ENCODE data around the gene BCAS3.
"Not testable (repeated sequence)": the region's sequence is repeated elsewhere in the genome, so short reads cannot be mapped to it uniquely, and the experiment has no call there.

Gene BCAS3

GRCh38 chr17:60993497-60993896, 315.8 kb downstream of the BCAS3 start:
- H3K36me3 ChIP-seq: no peaks in the 10 kb centered on the region
- no peaks in the 10 kb centered on the region for H3K9me3 ChIP-seq
- TF ChIP-seq, protein P1, sequence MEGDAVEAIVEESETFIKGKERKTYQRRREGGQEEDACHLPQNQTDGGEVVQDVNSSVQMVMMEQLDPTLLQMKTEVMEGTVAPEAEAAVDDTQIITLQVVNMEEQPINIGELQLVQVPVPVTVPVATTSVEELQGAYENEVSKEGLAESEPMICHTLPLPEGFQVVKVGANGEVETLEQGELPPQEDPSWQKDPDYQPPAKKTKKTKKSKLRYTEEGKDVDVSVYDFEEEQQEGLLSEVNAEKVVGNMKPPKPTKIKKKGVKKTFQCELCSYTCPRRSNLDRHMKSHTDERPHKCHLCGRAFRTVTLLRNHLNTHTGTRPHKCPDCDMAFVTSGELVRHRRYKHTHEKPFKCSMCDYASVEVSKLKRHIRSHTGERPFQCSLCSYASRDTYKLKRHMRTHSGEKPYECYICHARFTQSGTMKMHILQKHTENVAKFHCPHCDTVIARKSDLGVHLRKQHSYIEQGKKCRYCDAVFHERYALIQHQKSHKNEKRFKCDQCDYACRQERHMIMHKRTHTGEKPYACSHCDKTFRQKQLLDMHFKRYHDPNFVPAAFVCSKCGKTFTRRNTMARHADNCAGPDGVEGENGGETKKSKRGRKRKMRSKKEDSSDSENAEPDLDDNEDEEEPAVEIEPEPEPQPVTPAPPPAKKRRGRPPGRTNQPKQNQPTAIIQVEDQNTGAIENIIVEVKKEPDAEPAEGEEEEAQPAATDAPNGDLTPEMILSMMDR (IDR thresholded peaks at IDR 0.05): no peak
- H3K27me3 ChIP-seq: no peaks in the 10 kb centered on the region
- no peak overlapping the region for H3K27ac ChIP-seq
- DNase-seq: no peak
- no peaks in the 10 kb centered on the region for H3K4me1 ChIP-seq
- H3K4me3 ChIP-seq: no peak overlapping the region
- intact Hi-C loops (cut with DNase I; ENCODE audit: low total_unique reads): no loop called here

DNA sequence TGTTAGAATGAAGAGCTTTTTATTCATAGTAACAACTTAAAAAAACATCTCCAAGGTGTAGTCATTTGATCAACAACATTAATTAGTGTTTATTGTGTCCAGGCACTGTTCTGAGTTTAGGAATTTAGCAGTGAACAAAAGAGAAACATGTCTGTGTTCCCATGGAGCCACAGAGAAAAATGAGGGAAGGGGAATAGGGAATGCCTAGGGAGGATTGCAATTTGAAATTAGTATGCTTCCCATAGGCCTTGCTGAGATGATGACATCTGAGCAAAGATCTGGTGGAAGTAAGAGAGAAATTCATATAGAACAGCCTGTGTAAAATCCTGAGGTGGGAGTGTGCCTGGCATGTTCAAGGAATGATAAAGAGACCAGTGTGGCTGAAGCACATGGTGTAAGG, 318.0 kb downstream of the BCAS3 start:
- intact Hi-C loops (cut with DNase I; ENCODE audit: low total_unique reads): no loop called here
- TF ChIP-seq, protein P1 (IDR thresholded peaks at IDR 0.05): no peak
- no peaks in the 10 kb centered on the region for H3K9me3 ChIP-seq

GRCh38 chr17:61000911-61001310, 323.3 kb downstream of the BCAS3 start:
- Histone ChIP-seq H3K27me3 (no peaks in the 10 kb centered on the region), H3K4me1 (peaks cover 0 to 10% (median 0%) of the 10 kb centered on the region in 4 donors), H3K27ac (no peak overlapping the region), H3K9me3 (no peaks in the 10 kb centered on the region), H3K4me3 (no peak overlapping the region), H3K36me3 (no peaks in the 10 kb centered on the region)
- TF ChIP-seq, protein P1 (IDR thresholded peaks at IDR 0.05): no peak
- DNase-seq: no peak
- intact Hi-C loops (cut with DNase I; ENCODE audit: low total_unique reads): loop anchor here (5.0 kb wide), 2 partner anchors 391 to 406 kb away; no protein-coding TSS in a partner anchor

More for the DNA sequence above, 318.0 kb downstream of the BCAS3 start:
- no peaks in the 10 kb centered on the region for H3K36me3 ChIP-seq
- no peak overlapping the region for H3K4me3 ChIP-seq
- no peak overlapping the region for H3K27ac ChIP-seq
- H3K4me1 ChIP-seq: no peaks in the 10 kb centered on the region
- H3K27me3 ChIP-seq: no peaks in the 10 kb centered on the region
- no peak for DNase-seq

DNA sequence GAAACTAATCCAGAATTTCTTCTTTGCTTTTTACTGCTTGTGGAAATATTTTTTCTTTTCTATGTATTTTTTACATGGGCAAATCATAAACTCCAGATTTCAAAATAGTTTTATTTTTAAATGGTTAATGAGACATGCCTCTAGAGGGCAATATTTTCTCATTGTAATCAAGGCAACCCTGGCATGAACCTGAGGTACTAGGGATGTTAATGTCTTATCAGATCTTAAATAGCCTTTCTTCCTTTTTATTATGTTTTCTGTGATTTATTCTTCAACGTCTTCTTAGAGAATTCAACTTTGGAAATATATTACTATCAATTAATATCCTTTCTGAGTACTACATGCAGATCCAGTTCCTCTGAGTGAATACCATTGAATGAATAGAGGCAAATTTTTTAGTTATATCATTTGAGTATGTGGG, 324.7 kb downstream of the BCAS3 start:
- intact Hi-C loops (cut with DNase I; ENCODE audit: low total_unique reads): loop anchor here (5.0 kb wide), 2 partner anchors 390 to 405 kb away; no protein-coding TSS in a partner anchor
- TF ChIP-seq, protein P1 (IDR thresholded peaks at IDR 0.05): peak; percentile 56 to 58
- Histone ChIP-seq H3K27me3 (no peaks in the 10 kb centered on the region), H3K4me1 (peaks cover 0 to 10% (median 0%) of the 10 kb centered on the region in 4 donors), H3K36me3 (no peaks in the 10 kb centered on the region), H3K9me3 (no peaks in the 10 kb centered on the region), H3K27ac (no peak overlapping the region), H3K4me3 (no peak overlapping the region)
- DNase-seq: no peak

GRCh38 chr17:61005358-61005757, 327.7 kb downstream of the BCAS3 start:
- Histone ChIP-seq H3K27me3 (no peaks in the 10 kb centered on the region), H3K4me3 (no peak overlapping the region), H3K36me3 (no peaks in the 10 kb centered on the region), H3K4me1 (peaks cover 0 to 38% (median 0%) of the 10 kb centered on the region in 4 donors), H3K9me3 (no peaks in the 10 kb centered on the region), H3K27ac (no peak overlapping the region)
- intact Hi-C loops (cut with DNase I; ENCODE audit: low total_unique reads): no loop called here
- TF ChIP-seq, protein P1 (IDR thresholded peaks at IDR 0.05): no peak
- no peak for DNase-seq

- H3K36me3 ChIP-seq; H3K27ac ChIP-seq; H3K4me3 ChIP-seq; H3K27me3 ChIP-seq; H3K9me3 ChIP-seq; intact Hi-C loops (cut with DNase I; ENCODE audit: low total_unique reads); DNase-seq: not testable (repeated sequence)
- peaks cover 0 to 44% (median 0%) of the 10 kb centered on the region in 4 donors for H3K4me1 ChIP-seq
These were observed 328.3 kb downstream of the BCAS3 start for GRCh38 chr17:61005958-61006357.

Data from tibial artery (tissue), 4 donors.